WTC11 (cell line): Measurements from ENCODE around the gene CMC2.

ENCODE experiments used
- NR2C2 ChIP-seq: sonication (generic); formaldehyde crosslinking; IDR thresholded peaks from 2 replicates; pipeline ENCODE4 v1.8.0; 2022; ENCODE audit warnings: mild to moderate bottlenecking, missing genetic modification reagents
- NR3C1 ChIP-seq: sonication (generic); formaldehyde crosslinking; conservative IDR thresholded peaks from 2 replicates; pipeline ENCODE4 v1.8.1; 2023; ENCODE audit warnings: low read depth, mild to moderate bottlenecking, missing genetic modification reagents
- SP1 ChIP-seq: sonication (generic); formaldehyde crosslinking; conservative IDR thresholded peaks from 2 replicates; pipeline ENCODE4 v1.8.1; 2022; ENCODE audit warnings: missing genetic modification reagents
- TF ChIP-seq, protein P1 (sequence below): sonication (generic); formaldehyde crosslinking; IDR thresholded peaks from 2 replicates; pipeline ENCODE4 v1.8.0; 2023; ENCODE audit warnings: mild to moderate bottlenecking, missing genetic modification reagents

DNA sequence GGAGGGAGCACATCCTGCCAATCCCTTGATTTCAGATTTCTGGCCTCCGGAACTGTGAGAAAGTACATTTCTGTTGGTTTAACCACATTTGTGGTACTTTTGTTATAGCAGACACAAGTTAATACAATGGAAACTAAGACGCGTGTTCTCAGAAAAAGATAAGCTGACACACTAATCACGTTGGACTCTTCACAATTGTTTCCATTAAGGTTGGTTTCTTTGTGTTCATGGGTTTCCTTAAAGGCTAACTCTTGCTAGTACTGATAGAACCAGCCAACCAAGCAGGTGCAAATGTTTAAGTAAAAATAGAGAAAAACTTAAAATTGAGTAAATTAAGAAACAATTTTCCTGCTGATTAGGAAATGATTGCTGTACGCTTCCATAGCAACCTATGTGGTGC, 59.4 kb downstream of the CMC2 start:
- TF ChIP-seq NR3C1 (no peak), NR2C2 (CRISPR knock-in tag) (no peak), SP1 (CRISPR knock-in tag) (no peak)
- TF ChIP-seq, protein P1, sequence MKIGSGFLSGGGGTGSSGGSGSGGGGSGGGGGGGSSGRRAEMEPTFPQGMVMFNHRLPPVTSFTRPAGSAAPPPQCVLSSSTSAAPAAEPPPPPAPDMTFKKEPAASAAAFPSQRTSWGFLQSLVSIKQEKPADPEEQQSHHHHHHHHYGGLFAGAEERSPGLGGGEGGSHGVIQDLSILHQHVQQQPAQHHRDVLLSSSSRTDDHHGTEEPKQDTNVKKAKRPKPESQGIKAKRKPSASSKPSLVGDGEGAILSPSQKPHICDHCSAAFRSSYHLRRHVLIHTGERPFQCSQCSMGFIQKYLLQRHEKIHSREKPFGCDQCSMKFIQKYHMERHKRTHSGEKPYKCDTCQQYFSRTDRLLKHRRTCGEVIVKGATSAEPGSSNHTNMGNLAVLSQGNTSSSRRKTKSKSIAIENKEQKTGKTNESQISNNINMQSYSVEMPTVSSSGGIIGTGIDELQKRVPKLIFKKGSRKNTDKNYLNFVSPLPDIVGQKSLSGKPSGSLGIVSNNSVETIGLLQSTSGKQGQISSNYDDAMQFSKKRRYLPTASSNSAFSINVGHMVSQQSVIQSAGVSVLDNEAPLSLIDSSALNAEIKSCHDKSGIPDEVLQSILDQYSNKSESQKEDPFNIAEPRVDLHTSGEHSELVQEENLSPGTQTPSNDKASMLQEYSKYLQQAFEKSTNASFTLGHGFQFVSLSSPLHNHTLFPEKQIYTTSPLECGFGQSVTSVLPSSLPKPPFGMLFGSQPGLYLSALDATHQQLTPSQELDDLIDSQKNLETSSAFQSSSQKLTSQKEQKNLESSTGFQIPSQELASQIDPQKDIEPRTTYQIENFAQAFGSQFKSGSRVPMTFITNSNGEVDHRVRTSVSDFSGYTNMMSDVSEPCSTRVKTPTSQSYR (CRISPR knock-in tag) = no peak
